Activated T-helper 9 cell treated with anti-CD3 and anti-CD28 coated beads, Interleukin-2, amount 50 U/mL, for 16 hours (primary cell): Measurements from ENCODE around the gene CUX1.
"Not testable (repeated sequence)": the region's sequence is repeated elsewhere in the genome, so short reads cannot be mapped to it uniquely, and the experiment has no call there.

Experiments used
- DNase-seq: peaks from one replicate; pipeline ENCODE4 v3.0.0-alpha.2; 2020; ENCODE audit warnings: low read depth

The CUX1 gene

GRCh38 chr7:101824440-101824839, 7.0 kb downstream of the CUX1 start:
- no peak for DNase-seq

- DNase-seq: no peak
Observed at GRCh38 chr7:101826081-101826835, 8.8 kb downstream of the CUX1 start.

GRCh38 chr7:101828301-101829020, 11.0 kb downstream of the CUX1 start:
- no peak for DNase-seq

- DNase-seq: no peak
Observed at GRCh38 chr7:101829374-101829773, 11.9 kb downstream of the CUX1 start.

GRCh38 chr7:101829821-101830220, 12.4 kb downstream of the CUX1 start:
- DNase-seq: no peak

DNA sequence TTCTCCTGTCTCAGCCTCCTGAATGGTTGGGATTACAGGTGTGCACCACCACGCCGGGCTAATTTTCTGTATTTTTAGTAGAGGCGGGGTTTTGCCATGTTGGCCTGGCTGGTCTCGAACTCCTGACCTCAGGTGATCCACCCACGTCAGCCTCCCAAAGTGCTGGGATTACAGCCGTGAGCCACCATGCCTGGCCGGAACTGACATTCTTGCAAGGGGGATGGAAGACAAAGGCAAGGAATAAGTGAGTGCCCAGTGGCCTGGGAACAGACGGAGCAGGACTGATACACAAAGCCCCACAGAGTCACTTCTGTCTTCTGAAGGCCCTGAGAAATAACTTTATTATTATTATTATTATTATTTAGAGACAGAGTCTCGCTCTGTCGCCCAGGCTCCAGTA, 14.0 kb downstream of the CUX1 start:
- not testable (repeated sequence) for DNase-seq

DNA sequence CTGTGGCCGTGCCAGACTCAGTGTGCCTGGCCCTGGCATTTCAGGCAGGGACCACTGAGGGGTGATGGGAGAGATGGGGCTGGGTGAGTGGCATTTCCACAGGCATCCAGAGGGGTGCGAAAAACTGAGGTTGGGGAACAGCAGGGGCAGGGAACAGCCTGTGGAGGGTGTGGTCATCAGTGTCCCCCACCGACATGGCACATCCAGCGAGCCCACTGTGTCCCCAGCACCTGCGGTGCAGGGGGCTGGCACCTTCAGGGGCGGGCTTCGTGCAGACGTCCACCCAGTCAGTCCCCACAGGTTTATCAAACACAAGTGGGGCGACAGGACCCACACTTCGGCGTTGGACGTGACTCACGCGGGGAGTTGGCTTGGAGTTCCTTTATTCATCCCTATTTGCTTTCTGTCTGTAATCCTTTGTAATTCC, 14.8 kb downstream of the CUX1 start:
- no peak for DNase-seq

DNA sequence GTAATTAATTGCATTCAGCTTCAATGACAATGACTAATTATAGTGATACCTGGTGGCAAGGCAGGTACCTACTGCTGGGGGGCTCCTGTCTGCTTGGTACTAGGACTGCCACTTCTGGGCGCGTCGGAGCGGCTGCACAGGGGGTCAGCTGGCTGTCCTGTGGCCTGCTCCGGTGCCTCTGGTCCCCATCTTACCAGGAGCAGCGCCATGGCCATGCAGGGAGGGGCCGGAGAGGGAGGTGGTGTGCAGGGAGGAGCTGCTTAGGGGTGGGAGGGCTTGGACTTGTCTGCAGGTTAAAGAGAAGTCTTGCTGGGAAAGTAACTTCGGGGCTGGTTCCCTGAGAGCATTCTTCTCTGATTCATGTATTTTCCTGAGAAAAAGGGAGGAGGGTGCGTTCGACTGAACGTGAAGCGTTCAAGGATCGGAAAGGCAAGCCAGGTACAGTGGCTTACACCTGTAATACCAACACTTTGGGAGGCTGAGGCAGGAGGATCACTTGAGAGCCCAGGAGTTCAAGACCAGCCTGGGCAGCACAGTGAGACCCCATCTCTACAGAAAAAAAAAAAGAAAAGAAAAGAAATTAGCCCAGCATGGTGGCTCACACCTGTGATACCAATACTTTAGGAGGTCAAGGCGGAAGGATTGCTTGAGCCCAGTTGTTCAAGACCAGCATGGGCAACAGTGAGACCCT, 15.4 kb downstream of the CUX1 start:
- no peak for DNase-seq

GRCh38 chr7:101833799-101834198, 16.4 kb downstream of the CUX1 start:
- DNase-seq: no peak

GRCh38 chr7:101835136-101835535, 17.7 kb downstream of the CUX1 start:
- DNase-seq: no peak

- DNase-seq: not testable (repeated sequence)
Observed at GRCh38 chr7:101837433-101837832, 20.0 kb downstream of the CUX1 start.

- no peak for DNase-seq
Observed at GRCh38 chr7:101838837-101839483, 21.5 kb downstream of the CUX1 start.

- no peak for DNase-seq
Observed at GRCh38 chr7:101841328-101841727, 23.9 kb downstream of the CUX1 start.

- DNase-seq: no peak
Observed at GRCh38 chr7:101843293-101844271, 26.2 kb downstream of the CUX1 start.

- DNase-seq: no peak
Observed at GRCh38 chr7:101845974-101846373, 28.5 kb downstream of the CUX1 start.

DNA sequence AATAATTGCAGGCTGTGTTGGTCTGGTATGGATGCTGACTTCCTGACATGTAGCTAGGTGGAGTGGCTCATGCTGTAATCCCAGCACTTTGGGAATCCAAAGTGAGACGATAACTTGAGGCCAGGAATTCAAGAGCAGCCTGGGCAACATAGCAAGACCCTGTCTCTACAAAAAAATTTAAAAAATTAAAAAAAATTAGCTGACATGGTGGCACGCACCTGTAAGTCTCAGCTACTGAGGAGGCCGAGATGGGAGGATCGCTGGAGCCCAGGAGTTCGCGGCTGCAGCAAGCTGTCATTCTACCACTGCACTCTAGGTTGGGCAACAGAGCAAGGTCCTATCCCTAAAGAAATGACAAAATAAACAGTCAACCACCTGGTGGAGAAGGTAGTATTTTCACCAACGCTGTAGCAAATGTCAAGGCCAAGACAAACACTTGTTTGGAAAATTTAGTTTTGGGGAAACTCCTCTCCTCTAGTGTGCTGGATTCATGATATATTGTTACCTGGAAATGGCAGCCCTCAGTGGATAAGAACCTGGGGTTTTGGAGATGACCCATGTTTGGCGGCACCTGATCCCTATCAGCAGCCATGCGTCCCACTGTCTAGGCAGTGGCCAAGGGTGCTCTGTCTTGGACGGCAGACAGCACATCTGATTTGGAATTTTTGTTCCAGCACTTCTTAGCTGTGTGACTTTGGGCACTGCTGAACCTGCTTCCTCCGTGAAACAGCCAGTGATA, 29.5 kb downstream of the CUX1 start:
- DNase-seq: no peak

- DNase-seq: no peak
Observed at GRCh38 chr7:101848208-101848951, 31.0 kb downstream of the CUX1 start.

DNA sequence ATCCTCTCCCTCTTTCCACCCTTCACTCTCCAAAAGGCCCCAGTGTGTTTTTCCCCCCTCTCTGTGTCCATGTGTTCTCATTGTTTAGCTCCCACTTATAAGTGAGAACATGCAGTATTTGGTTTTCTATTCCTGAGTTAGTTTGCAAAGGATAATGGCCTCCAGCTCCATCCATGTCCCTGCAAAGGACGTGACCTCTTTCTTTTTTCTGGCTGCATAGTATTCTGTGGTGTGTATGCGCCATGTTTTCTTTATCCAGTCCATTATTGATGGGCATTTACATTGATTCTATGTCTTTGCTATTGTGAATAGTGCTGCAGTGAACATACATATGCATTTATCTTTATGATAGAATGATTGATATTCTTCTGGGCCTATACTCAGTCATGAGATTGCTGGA, 31.9 kb downstream of the CUX1 start:
- not testable (repeated sequence) for DNase-seq

DNA sequence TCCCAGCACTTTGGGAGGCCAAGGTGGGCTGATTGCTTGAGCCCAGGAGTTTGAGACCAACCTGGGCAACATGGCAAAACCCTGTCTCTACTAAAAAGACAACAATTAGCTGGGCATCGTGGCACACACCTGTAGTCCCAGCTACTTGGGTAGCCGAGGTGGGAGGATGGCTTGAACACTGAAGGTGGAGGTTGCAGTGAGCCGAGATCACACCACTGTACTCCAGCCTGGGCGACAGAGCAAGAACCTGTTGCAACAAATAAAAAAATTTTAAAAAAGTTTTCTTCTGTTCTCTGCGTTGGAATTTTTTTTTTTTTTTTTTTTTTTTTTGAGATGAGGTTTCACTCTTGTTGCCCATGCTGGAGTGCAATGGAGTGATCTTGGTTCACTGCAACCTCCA, 34.9 kb downstream of the CUX1 start:
- DNase-seq: not testable (repeated sequence)

- no peak for DNase-seq
Observed at GRCh38 chr7:101853684-101854083, 36.3 kb downstream of the CUX1 start.
